Measurements from ENCODE around the gene TGFB1I1.

- TF ChIP-seq CTCF (IDR thresholded peaks at IDR 0.05; ENCODE audit: low read length) (no peak), EZH2 (IDR thresholded peaks at IDR 0.05; ENCODE audit: borderline replicate concordance, low read length) (no peak)
These were observed 10.6 kb upstream of the TGFB1I1 start for GRCh38 chr16:31461201-31461920.

Data from OCI-LY1 (cell line).